H1 (cell line): Measurements from ENCODE around the gene SUZ12. TPM values are rescaled to one million over a fixed set of nuclear protein-coding genes. Genes with fewer than 3 reads are reported as not detected.
"Not testable (repeated sequence)": the region's sequence is repeated elsewhere in the genome, so short reads cannot be mapped to it uniquely, and the experiment has no call there.

Source experiments
- CTCF ChIA-PET: fragments of 300-600 bp; sonication (Branson Sonifier 250); formaldehyde crosslinking; loops from one replicate; lab custom pipeline; 2021; ENCODE audit not compliant: partially characterized antibody; lab: Charles Lee
- POLR2A ChIA-PET: fragments of 300-600 bp; sonication (Branson Sonifier 250); formaldehyde crosslinking; loops from one replicate; lab custom pipeline; 2021; ENCODE audit warnings: inconsistent platforms; ENCODE audit not compliant: partially characterized antibody; lab: Charles Lee
- DNase-seq, 2 experiments: peaks; one replicate each; pipeline versions ENCODE4 v3.0.0 to v3.0.0-alpha.2; 2010 to 2022; ENCODE audit warnings: low spot score in 2 of 2, low read depth in 1 of 2, mixed read lengths in 1 of 2
- FAIRE-seq: peaks from 2 replicates; lab custom pipeline; 2011; peaks lifted over from hg19 to GRCh38; lab: Jason Lieb, UNC
- H2AFZ ChIP-seq: 2 replicates; pipeline ENCODE4 v1.8.1; 2012; ENCODE audit warnings: low read length, inconsistent platforms
- H2AK5ac ChIP-seq: 2 replicates; pipeline ENCODE4 v1.6.1; 2013; ENCODE audit warnings: low read depth, low read length
- H2BK120ac ChIP-seq: replicated peaks from 2 replicates; pipeline ENCODE3; 2013; ENCODE audit warnings: low read depth, low read length, inconsistent platforms
- H2BK12ac ChIP-seq: 2 replicates; pipeline ENCODE4 v1.6.1; 2013; ENCODE audit warnings: low read depth, low read length
- H2BK15ac ChIP-seq: 2 replicates; pipeline ENCODE4 v1.6.1; 2013; ENCODE audit warnings: low read length
- H2BK20ac ChIP-seq: 2 replicates; pipeline ENCODE4 v1.6.1; 2013; ENCODE audit warnings: low read length
- H2BK5ac ChIP-seq: 2 replicates; pipeline ENCODE4 v1.6.1; 2013; ENCODE audit warnings: low read depth, low read length
- H3K14ac ChIP-seq: 2 replicates; pipeline ENCODE4 v1.6.1; 2013; ENCODE audit warnings: inconsistent platforms; ENCODE audit not compliant: insufficient read length
- H3K18ac ChIP-seq: 2 replicates; pipeline ENCODE4 v1.6.1; 2013; ENCODE audit warnings: low read length; ENCODE audit errors: extremely low read depth
- H3K23ac ChIP-seq: 2 replicates; pipeline ENCODE4 v1.6.1; 2013; ENCODE audit warnings: inconsistent platforms; ENCODE audit not compliant: insufficient read length
- H3K23me2 ChIP-seq: 2 replicates; pipeline ENCODE4 v1.6.1; 2013; ENCODE audit warnings: low read depth, low read length
- H3K27ac ChIP-seq: 2 replicates; pipeline ENCODE4 v1.6.1; 2011; ENCODE audit warnings: low read depth, low read length, inconsistent platforms
- H3K27me3 ChIP-seq, 4 experiments: replicated peaks in 1 of 4; 1 replicate in 1 of 4; 2 replicates in 3 of 4; pipeline versions ENCODE4 v1.6.1 to v1.8.1; 2011 to 2013; ENCODE audit warnings: low read length in 3 of 4, mild to moderate bottlenecking in 3 of 4, inconsistent platforms in 2 of 4, mixed read lengths in 2 of 4, moderate library complexity in 1 of 4; ENCODE audit not compliant: control insufficient read depth in 3 of 4, insufficient read depth in 3 of 4; ENCODE audit errors: extremely low read depth in 1 of 4
- H3K36me3 ChIP-seq, 4 experiments: 2 replicates each; pipeline versions ENCODE4 v1.6.1 to v1.8.1; 2011 to 2013; ENCODE audit warnings: mild to moderate bottlenecking in 4 of 4, low read length in 3 of 4, moderate library complexity in 2 of 4, control low read depth in 1 of 4, inconsistent platforms in 1 of 4; ENCODE audit not compliant: insufficient read depth in 4 of 4, control insufficient read depth in 2 of 4
- H3K4ac ChIP-seq: replicated peaks from 2 replicates; pipeline ENCODE3; 2013; ENCODE audit warnings: low read length, low read depth, mixed read lengths, inconsistent platforms; ENCODE audit not compliant: insufficient read length
- H3K4me1 ChIP-seq, 4 experiments: replicated peaks in 1 of 4; 1 replicate in 1 of 4; 2 replicates in 3 of 4; pipeline versions ENCODE4 v1.6.1 to v1.8.1; 2011 to 2013; ENCODE audit warnings: low read length in 3 of 4, inconsistent platforms in 2 of 4, mixed read lengths in 1 of 4; ENCODE audit not compliant: insufficient read depth in 4 of 4, control insufficient read depth in 3 of 4
- H3K4me2 ChIP-seq, 2 experiments: 2 replicates each; pipeline versions ENCODE4 v1.6.1 to v1.8.1; 2011 to 2013; ENCODE audit warnings: low read depth in 2 of 2, low read length in 2 of 2, control low read depth in 1 of 2, inconsistent platforms in 1 of 2, mild to moderate bottlenecking in 1 of 2; ENCODE audit not compliant: insufficient read depth in 1 of 2
- H3K4me3 ChIP-seq, 4 experiments: fragments of 200-600, 300-600 bp in 1 of 4; sonication (generic), shearing (Covaris generic), sonication (Bioruptor Twin) in 1 of 4; 2 replicates each; pipeline versions ENCODE4 v1.5.1 to v1.8.1; 2011 to 2016; ENCODE audit warnings: low read length in 4 of 4, low read depth in 3 of 4, control low read depth in 2 of 4, inconsistent platforms in 2 of 4, mild to moderate bottlenecking in 2 of 4, mixed read lengths in 1 of 4, moderate library complexity in 1 of 4; ENCODE audit not compliant: insufficient read depth in 2 of 4; ENCODE audit errors: extremely low read depth in 1 of 4
- H3K56ac ChIP-seq: replicated peaks from 2 replicates; pipeline ENCODE3; 2013; ENCODE audit warnings: low read depth, mild to moderate bottlenecking, mixed read lengths, low read length, inconsistent platforms; ENCODE audit not compliant: insufficient read length
- H3K79me1 ChIP-seq: 2 replicates; pipeline ENCODE4 v1.6.1; 2013; ENCODE audit warnings: low read depth, low read length, control low read depth
- H3K79me2 ChIP-seq, 2 experiments: 2 replicates each; pipeline versions ENCODE4 v1.6.1 to v1.8.1; 2012 to 2013; ENCODE audit warnings: low read length in 2 of 2, mild to moderate bottlenecking in 2 of 2, inconsistent platforms in 1 of 2; ENCODE audit not compliant: insufficient read depth in 2 of 2, control insufficient read depth in 1 of 2
- H3K9ac ChIP-seq, 4 experiments: replicated peaks in 1 of 4; 1 replicate in 1 of 4; 2 replicates in 3 of 4; pipeline versions ENCODE4 v1.6.1 to v1.8.1; 2011 to 2013; ENCODE audit warnings: low read depth in 3 of 4, low read length in 3 of 4, control low read depth in 2 of 4, mild to moderate bottlenecking in 2 of 4, moderate library complexity in 2 of 4, inconsistent platforms in 1 of 4; ENCODE audit errors: extremely low read depth in 1 of 4
- H3K9me3 ChIP-seq, 2 experiments: 2 replicates each; pipeline versions ENCODE4 v1.6.1 to v1.8.1; 2012 to 2013; ENCODE audit warnings: mild to moderate bottlenecking in 2 of 2, moderate library complexity in 2 of 2, control low read depth in 1 of 2, inconsistent platforms in 1 of 2, low read depth in 1 of 2, low read length in 1 of 2, mixed read lengths in 1 of 2; ENCODE audit not compliant: insufficient read depth in 2 of 2
- H4K20me1 ChIP-seq, 2 experiments: replicated peaks in 1 of 2; 2 replicates each; pipeline versions ENCODE3 to v1.8.1; 2011 to 2013; ENCODE audit warnings: inconsistent platforms in 2 of 2, low read length in 2 of 2, mild to moderate bottlenecking in 1 of 2; ENCODE audit not compliant: insufficient read depth in 2 of 2, control insufficient read depth in 1 of 2
- H4K5ac ChIP-seq: 2 replicates; pipeline ENCODE4 v1.6.1; 2013; ENCODE audit warnings: low read length, low read depth, mixed read lengths, inconsistent platforms; ENCODE audit not compliant: insufficient read length
- H4K8ac ChIP-seq: 2 replicates; pipeline ENCODE4 v1.8.0; 2013; ENCODE audit warnings: mild to moderate bottlenecking, moderate library complexity, low read length, inconsistent platforms; ENCODE audit not compliant: insufficient read depth; ENCODE audit errors: extremely low read depth
- H4K91ac ChIP-seq: replicated peaks from 2 replicates; pipeline ENCODE3; 2013; ENCODE audit warnings: low read length, mixed read lengths, inconsistent platforms; ENCODE audit not compliant: insufficient read length
- WGBS, 2 experiments: shearing (Covaris generic) in 1 of 2; methylation state at CpG; one replicate each; pipeline versions ENCODE4 v1.1.6 to v1.1.7; 2013 to 2015; ENCODE audit warnings: low lambda C conversion rate in 2 of 2, mixed read lengths in 2 of 2, inconsistent platforms in 1 of 2, low coverage in 1 of 2, missing lambda C conversion rate in 1 of 2; ENCODE audit not compliant: insufficient replicate concordance in 2 of 2, insufficient coverage in 1 of 2, insufficient read length in 1 of 2; ENCODE audit errors: extremely low coverage in 1 of 2, missing lambda C conversion rate in 1 of 2; 5-methylcytosine and 5-hydroxymethylcytosine counted together
- polyA plus RNA-seq, 7 experiments: library from polyadenylated mRNA; depleted of rRNA in 3 of 7; stranded (reverse) in 5 of 7; unstranded in 2 of 7; fragments of >200 nt in 5 of 7; fragments of 200-250 nt in 2 of 7; gene quantifications; 1 replicate in 5 of 7; 2 replicates in 1 of 7; 4 replicates in 1 of 7; pipeline versions ENCODE4 v1.2.1 to v1.2.3, GENCODE V29; 2011 to 2013; ENCODE audit warnings: missing spikeins in 2 of 7, mixed read lengths in 2 of 7
- total RNA-seq: library from RNA; stranded (reverse); fragmentation: NEBNext Ultra II Directional; extraction: Animal tissue kit (Norgen Biotek cat#: 25700); gene quantifications from 2 replicates; pipeline ENCODE4 v1.2.1, GENCODE V29; 2021

SUZ12 gene
- total and polyA plus RNA-seq, 2 of the 8 experiments (the other 6 are each of a cell fraction or from before 2014, with no cell fraction given): 9.1 to 34.6 TPM

GRCh38 chr17:31912705-31913104 is 24.1 kb upstream of the SUZ12 start:
- H3K4me2 ChIP-seq, FAIRE-seq, H2AK5ac ChIP-seq, H2BK12ac ChIP-seq, H3K4me1 ChIP-seq, H3K18ac ChIP-seq, H2AFZ ChIP-seq, H3K79me1 ChIP-seq, H3K9ac ChIP-seq, H2BK20ac ChIP-seq, H3K56ac ChIP-seq, H3K36me3 ChIP-seq, H3K23me2 ChIP-seq, H3K4me3 ChIP-seq, H2BK15ac ChIP-seq, H3K79me2 ChIP-seq, H3K4ac ChIP-seq, H3K27ac ChIP-seq, H2BK5ac ChIP-seq, H4K20me1 ChIP-seq, H3K23ac ChIP-seq, H3K14ac ChIP-seq, H4K5ac ChIP-seq, H4K8ac ChIP-seq, H3K27me3 ChIP-seq, H2BK120ac ChIP-seq, DNase-seq, H4K91ac ChIP-seq: not testable (repeated sequence)
- POLR2A ChIA-PET: interaction anchor here (1.0 kb wide), 1 partner anchor 12 kb away, joined by 4 read pairs; the partner anchor contains the start of gene UTP6
- CTCF ChIA-PET: interaction anchor here (0.7 to 5.4 kb wide), 4 partner anchors 9 to 373 kb away, joined by 3 to 45 read pairs (median 4); partner anchors contain the start of gene UTP6
- 89% methylated on average over 6 of the region's 6 CpGs; no CpG with 5 or more reads in 1 of the 2 experiments for WGBS, 2 experiments
- peaks cover 0 to 14% of the 10 kb centered on the region in 2 experiments; a peak in 2 of 4 replicates for H3K9me3 ChIP-seq
